ENCODE measurements around the gene NIM1K.
A peak's percentile ranks its signal among the peaks of the same experiment; 100 is the strongest.
"Not testable (repeated sequence)": the region's sequence is repeated elsewhere in the genome, so short reads cannot be mapped to it uniquely, and the experiment has no call there.

The NIM1K gene

DNA sequence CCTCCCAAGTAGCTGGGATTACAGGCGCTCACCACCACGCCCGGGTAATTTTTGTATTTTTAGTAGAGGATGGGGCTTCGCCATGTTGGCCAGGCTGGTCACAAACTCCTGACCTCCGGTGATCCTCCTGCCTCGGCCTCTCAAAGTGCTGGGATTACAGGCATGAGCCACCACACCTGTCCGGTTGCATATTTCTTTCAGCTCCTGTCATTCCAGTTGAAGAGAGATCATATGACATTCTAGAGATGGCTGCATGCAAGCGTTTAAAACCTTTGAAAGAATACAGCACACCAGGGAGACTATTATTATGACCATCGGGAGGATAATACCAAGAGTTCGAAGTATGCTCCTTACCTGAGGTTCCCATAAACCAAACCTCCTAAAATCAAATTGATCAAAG is 9.6 kb upstream of the NIM1K start:
- no peak overlapping the region for H3K4me3 ChIP-seq (ENCODE audit: low read depth, low read length)
- TF ChIP-seq, protein P1, sequence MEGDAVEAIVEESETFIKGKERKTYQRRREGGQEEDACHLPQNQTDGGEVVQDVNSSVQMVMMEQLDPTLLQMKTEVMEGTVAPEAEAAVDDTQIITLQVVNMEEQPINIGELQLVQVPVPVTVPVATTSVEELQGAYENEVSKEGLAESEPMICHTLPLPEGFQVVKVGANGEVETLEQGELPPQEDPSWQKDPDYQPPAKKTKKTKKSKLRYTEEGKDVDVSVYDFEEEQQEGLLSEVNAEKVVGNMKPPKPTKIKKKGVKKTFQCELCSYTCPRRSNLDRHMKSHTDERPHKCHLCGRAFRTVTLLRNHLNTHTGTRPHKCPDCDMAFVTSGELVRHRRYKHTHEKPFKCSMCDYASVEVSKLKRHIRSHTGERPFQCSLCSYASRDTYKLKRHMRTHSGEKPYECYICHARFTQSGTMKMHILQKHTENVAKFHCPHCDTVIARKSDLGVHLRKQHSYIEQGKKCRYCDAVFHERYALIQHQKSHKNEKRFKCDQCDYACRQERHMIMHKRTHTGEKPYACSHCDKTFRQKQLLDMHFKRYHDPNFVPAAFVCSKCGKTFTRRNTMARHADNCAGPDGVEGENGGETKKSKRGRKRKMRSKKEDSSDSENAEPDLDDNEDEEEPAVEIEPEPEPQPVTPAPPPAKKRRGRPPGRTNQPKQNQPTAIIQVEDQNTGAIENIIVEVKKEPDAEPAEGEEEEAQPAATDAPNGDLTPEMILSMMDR (IDR thresholded peaks at IDR 0.05; ENCODE audit: borderline replicate concordance, insufficient read depth, low read depth, low read length): no peak

DNA sequence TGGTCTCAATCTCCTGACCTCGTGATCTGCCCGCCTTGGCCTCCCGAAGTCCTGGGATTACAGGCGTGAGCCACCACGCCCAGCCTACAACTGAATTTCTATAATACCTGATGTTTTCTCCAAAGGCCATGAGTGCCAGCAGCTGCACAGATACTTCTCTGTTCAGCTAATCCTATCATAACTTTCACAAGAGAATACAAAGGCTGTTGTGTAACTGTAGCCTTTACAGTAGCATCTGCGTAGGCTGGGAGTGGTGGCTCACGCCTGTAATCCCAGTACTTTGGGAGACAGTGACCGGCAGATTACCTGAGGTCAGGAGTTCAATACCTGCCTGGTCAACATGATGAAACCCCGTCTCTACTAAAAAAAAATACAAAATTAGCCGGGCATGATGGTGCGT is 8.9 kb upstream of the NIM1K start:
- H3K4me3 ChIP-seq (ENCODE audit: low read depth, low read length): not testable (repeated sequence)

DNA sequence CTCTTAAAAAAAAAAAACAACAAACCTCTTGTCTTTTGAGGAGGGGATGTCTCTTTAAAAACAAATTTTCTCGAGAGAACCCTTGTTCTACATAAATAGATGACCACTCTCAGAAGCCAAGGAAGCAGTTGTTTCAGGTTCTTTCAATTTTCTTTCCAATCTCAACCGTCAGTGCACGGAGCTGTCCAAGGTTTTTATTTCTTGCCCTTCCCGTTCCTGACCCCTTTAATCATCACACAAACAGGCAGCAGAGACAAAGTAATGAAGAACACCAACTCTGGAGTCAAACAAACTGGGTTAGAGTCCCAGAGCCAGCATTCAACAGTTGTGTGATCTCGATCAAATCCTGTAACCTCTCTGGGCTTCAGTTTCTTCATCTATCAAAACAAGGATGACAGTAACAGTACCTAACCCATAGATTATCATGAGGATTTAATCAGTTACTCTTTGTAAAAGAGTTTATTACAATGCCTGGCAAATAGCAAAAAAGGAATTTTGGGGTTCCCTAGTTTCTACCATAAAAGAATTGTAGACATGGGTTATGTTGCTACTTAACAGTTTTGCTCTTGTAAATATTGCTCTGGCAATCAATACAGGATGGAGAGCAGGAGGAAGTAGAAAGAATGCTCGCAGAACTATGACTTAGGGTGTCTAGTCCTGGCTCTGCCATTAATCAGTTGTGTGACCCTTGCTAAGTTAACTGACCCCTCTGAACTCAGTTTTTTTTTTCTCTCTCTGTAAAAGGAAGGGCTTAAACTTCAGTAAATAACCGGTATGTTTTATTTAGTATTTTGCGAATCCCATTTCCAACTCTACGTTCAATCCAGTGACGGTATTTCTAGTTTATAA is 1.0 kb upstream of the NIM1K start:
- no peak overlapping the region for H3K4me3 ChIP-seq (ENCODE audit: low read depth, low read length)
- TF ChIP-seq, protein P1 (IDR thresholded peaks at IDR 0.05; ENCODE audit: borderline replicate concordance, insufficient read depth, low read depth, low read length): no peak

DNA sequence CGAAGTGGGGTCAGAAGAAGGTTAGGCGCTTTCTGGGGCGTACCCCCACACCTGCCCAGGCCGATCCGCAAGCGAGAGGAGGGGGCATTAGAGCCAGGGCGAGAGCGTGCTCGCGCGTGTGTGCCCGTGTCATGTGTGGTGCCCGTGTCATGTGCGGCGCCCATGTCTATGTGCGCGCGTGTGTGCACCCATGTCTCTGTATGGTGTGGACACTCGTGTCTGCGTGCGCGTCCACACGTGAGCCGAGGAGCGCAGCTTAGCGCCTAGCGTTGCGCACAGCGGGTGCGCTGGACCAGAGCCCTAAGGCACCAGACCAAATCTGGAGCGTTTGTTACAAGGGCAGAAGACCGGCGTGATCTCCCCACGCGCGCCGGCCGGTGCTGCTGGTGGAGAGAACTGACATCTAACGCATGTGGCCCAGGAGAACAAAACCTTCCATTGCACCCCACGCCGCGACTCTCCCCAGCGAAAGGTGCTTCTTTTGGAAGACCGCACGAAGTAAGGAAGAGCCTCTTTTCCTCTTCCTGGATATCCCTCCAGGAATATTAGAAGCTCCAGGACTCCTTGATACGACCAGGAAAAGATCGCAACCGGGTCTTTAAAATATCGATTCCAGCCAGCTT is 644 bp downstream of the NIM1K start:
- TF ChIP-seq, protein P1 (IDR thresholded peaks at IDR 0.05; ENCODE audit: borderline replicate concordance, insufficient read depth, low read depth, low read length): no peak
- H3K4me3 ChIP-seq (ENCODE audit: low read depth, low read length): peak overlapping the region; percentile 54

DNA sequence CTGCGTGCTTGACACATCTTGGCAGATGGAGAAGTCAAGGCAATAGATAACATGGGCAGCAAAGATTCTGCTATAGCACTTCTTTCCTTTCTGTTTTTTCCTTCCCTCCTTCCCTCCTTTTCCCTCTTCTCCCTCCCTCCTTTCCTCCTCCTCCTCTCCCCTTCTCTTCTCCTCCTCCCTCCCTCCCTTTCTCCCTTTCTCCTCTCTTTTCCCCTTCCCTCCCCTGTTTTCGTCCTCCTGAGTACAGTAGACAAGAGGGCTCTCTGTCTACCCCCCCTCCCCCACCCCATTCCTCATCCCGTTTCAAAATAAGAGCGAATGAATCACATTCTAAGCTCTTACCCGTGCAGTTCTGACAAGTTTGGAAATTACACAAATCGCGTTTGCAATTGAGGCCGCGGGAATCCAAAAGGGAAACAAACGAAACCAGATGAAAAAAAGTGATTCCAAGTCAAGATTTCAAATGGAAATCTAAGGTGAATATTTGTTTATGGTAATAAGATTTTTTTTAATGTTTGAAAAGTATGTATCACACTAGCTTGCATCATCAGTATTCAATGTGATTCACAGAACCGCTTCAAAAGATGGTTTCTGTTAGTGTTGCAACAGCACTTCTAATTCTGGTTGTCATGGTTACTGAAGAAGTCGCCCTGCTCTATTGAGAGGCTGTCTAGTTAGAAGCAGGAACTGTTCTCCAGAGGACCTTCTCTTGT is 1.3 kb downstream of the NIM1K start:
- no peak overlapping the region for H3K4me3 ChIP-seq (ENCODE audit: low read depth, low read length)
- TF ChIP-seq, protein P1 (IDR thresholded peaks at IDR 0.05; ENCODE audit: borderline replicate concordance, insufficient read depth, low read depth, low read length): no peak

DNA sequence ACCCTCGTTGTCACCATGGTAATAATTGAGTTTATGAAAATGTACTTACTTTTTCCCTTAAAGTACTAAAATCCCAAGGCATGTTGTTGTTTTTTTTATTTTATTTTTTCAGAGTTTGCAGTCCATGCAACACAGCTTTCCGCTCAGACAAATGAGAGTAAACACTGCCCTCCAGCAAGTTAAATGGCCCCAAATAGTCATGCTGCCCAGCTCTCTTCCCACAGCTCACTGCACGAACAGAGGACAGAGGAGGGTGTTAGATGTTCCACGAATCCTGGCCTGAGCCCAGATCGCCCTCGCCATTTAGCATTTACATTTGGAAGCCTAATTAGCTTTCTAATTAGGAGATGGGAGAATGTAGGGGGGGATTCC is 1.9 kb downstream of the NIM1K start:
- TF ChIP-seq, protein P1 (IDR thresholded peaks at IDR 0.05; ENCODE audit: borderline replicate concordance, insufficient read depth, low read depth, low read length): no peak
- no peak overlapping the region for H3K4me3 ChIP-seq (ENCODE audit: low read depth, low read length)

DNA sequence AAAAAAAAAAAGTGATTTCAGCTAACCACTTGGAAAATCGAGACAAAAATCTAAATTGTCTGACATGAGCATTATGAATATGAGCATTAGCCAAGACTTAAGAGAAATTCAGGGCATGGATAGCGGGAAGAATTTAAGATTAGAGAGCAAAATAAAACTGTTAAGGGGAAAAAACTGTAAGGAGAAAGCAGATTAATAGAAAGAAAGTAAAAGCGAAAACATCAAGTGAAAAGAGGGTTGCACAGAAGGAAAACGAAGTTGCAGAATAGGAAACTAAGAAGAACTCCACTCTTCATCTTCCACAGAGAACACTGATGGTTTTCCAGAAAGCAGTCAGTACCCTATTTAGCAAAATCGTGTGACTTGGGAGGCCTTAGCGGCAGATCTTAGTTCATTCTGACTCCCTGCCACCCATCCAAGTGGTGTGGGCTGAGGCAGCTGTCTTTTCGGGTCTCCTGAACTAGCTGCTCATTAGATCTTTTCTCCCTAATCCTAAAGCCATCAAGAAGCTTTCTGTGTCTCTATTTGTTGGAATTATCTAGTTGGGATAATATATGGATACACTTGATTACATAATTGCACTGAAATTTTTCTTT is 3.7 kb downstream of the NIM1K start:
- no peak overlapping the region for H3K4me3 ChIP-seq (ENCODE audit: low read depth, low read length)
- TF ChIP-seq, protein P1 (IDR thresholded peaks at IDR 0.05; ENCODE audit: borderline replicate concordance, insufficient read depth, low read depth, low read length): no peak

All from GM12875 (cell line).